HepG2 (cell line): ENCODE data around the gene SASH3. TPM values are rescaled to one million over a fixed set of nuclear protein-coding genes. Genes with fewer than 3 reads are reported as not detected.

ENCODE experiments used
- ATAC-seq: fragments of 200-7000 bp; cut with Tn5 transposase; 3 replicates; pipeline ENCODE4 v1.9.1; 2020; ENCODE audit warnings: mild to moderate bottlenecking, moderate library complexity
- BruUV-seq: library from RNA; stranded (reverse); fragments of 400-500 nt; replicated peaks from 2 replicates; lab custom pipeline; 2021; lab: Mats Ljungman, UMichigan
- CTCF ChIA-PET: fragments of 300-600 bp; formaldehyde crosslinking; extraction: SDS; loops from one replicate; lab custom pipeline; 2021; ENCODE audit warnings: low total read pairs, inconsistent platforms, low intra/inter-chr PET ratio; lab: Yijun Ruan, JAX
- POLR2A ChIA-PET: fragments of 350-600 bp; sonication (Branson Sonifier 250); formaldehyde crosslinking; loops from one replicate; lab custom pipeline; 2020; ENCODE audit warnings: antibody characterized with exemption, inconsistent platforms; lab: Yijun Ruan, JAX
- DNase-seq: peaks from one replicate; pipeline ENCODE4 v3.0.0-alpha.2; 2015; ENCODE audit warnings: low spot score
- FAIRE-seq: peaks from 3 replicates; lab custom pipeline; 2011; peaks lifted over from hg19 to GRCh38; lab: Jason Lieb, UNC
- H2AFZ ChIP-seq: one replicate; pipeline ENCODE4 v1.6.1; 2011; ENCODE audit warnings: low read length, inconsistent platforms
- H3K27ac ChIP-seq: fragments of 300-600 bp; 3 replicates; pipeline ENCODE4 v1.8.0; 2011; ENCODE audit warnings: mixed run types, mild to moderate bottlenecking, mixed read lengths, low read length, inconsistent platforms; ENCODE audit not compliant: insufficient read depth; ENCODE audit errors: extremely low read length
- H3K27me3 ChIP-seq, 2 experiments: fragments of 200-600 bp in 1 of 2; 2 replicates in 1 of 2; 3 replicates in 1 of 2; pipeline versions ENCODE4 v1.6.0 to v1.8.0; 2011; ENCODE audit warnings: low read length in 2 of 2, mild to moderate bottlenecking in 2 of 2, moderate library complexity in 2 of 2, inconsistent platforms in 1 of 2; ENCODE audit not compliant: insufficient read depth in 2 of 2, control insufficient read depth in 1 of 2
- H3K36me3 ChIP-seq, 2 experiments: fragments of 200-600 bp in 1 of 2; replicated peaks in 1 of 2; 2 replicates in 1 of 2; 3 replicates in 1 of 2; pipeline versions ENCODE4 v1.5.1 to v1.8.0; 2011; ENCODE audit warnings: low read length in 2 of 2, inconsistent platforms in 1 of 2; ENCODE audit not compliant: insufficient read depth in 2 of 2, control insufficient read depth in 1 of 2
- H3K4me1 ChIP-seq: 2 replicates; pipeline ENCODE4 v1.5.1; 2012; ENCODE audit warnings: low read length, inconsistent platforms; ENCODE audit not compliant: insufficient read depth
- H3K4me2 ChIP-seq: 2 replicates; pipeline ENCODE4 v1.6.0; 2011; ENCODE audit warnings: low read depth, low read length, inconsistent platforms
- H3K4me3 ChIP-seq, 3 experiments: fragments of 200-600 bp in 1 of 3; sonication (generic), shearing (Covaris generic) in 1 of 3; replicated peaks in 1 of 3; 2 replicates each; pipeline ENCODE4 v1.5.1; 2011 to 2016; ENCODE audit warnings: low read length in 3 of 3, inconsistent platforms in 2 of 3, low read depth in 2 of 3, mild to moderate bottlenecking in 2 of 3, control low read depth in 1 of 3, mixed read lengths in 1 of 3; ENCODE audit not compliant: insufficient read depth in 1 of 3
- H3K79me2 ChIP-seq: one replicate; pipeline ENCODE4 v1.6.1; 2011; ENCODE audit warnings: low read length, inconsistent platforms; ENCODE audit not compliant: insufficient read depth
- H3K9ac ChIP-seq: 2 replicates; pipeline ENCODE4 v1.6.0; 2011; ENCODE audit warnings: mild to moderate bottlenecking, low read depth, low read length, inconsistent platforms; ENCODE audit not compliant: insufficient read depth
- H3K9me3 ChIP-seq: 2 replicates; pipeline ENCODE4 v1.5.1; 2012; ENCODE audit warnings: mild to moderate bottlenecking, low read length
- H4K20me1 ChIP-seq: 2 replicates; pipeline ENCODE4 v1.6.0; 2011; ENCODE audit warnings: inconsistent platforms, mild to moderate bottlenecking, low read length, moderate library complexity; ENCODE audit not compliant: insufficient read depth
- NFYB ChIP-seq: sonication (generic); formaldehyde crosslinking; IDR thresholded peaks from 2 replicates; pipeline ENCODE4 v1.4.0; 2020; ENCODE audit warnings: missing genetic modification reagents
- ZNF33A ChIP-seq: sonication (generic); formaldehyde crosslinking; IDR thresholded peaks from 2 replicates; pipeline ENCODE4 v1.5.1; 2020; ENCODE audit warnings: missing genetic modification reagents, mild to moderate bottlenecking, moderate library complexity, borderline replicate concordance
- WGBS: methylation state at CpG from one replicate; pipeline ENCODE4 v1.1.6; 2017; ENCODE audit warnings: low lambda C conversion rate; 5-methylcytosine and 5-hydroxymethylcytosine counted together
- in situ Hi-C: cut with HindIII; loops from 2 replicates; pipeline ENCODE4 v1.10.0; 2017; ENCODE audit warnings: low pct_unique_long_range_greater_than_20kb; ENCODE audit not compliant: extremely low pct_ligation_motif_present
- intact Hi-C: fragments of 100-400 bp; cut with micrococcal nuclease; formaldehyde crosslinking; loops from one replicate; pipeline ENCODE4 v1.10.0; 2022; ENCODE audit not compliant: unreplicated experiment
- polyA plus RNA-seq, 8 experiments: library from polyadenylated mRNA; depleted of rRNA in 3 of 8; stranded (reverse) in 7 of 8; unstranded in 1 of 8; fragments of >200 nt; fragmentation: Illumina TruSeq in 4 of 8; extraction: Trizol in 4 of 8; gene quantifications; 2 replicates each; pipeline versions ENCODE4 v1.2.1 to v1.2.3, GENCODE V29; 2011 to 2016; ENCODE audit warnings: low read depth in 4 of 8, missing spikeins in 1 of 8, mixed read lengths in 1 of 8; ENCODE audit not compliant: insufficient read depth in 1 of 8
- total RNA-seq, 5 experiments: library from RNA; depleted of rRNA; stranded (reverse); fragments of >200 nt; fragmentation: Illumina TruSeq; extraction: Trizol; gene quantifications; 2 replicates each; pipeline ENCODE4 v1.2.3, GENCODE V29; 2016; ENCODE audit warnings: low read depth in 1 of 5
- TF ChIP-seq, protein P1 (sequence below): sonication (generic); formaldehyde crosslinking; IDR thresholded peaks from 2 replicates; pipeline ENCODE4 v1.4.0; 2020; ENCODE audit warnings: missing genetic modification reagents

SASH3 gene
- total and polyA plus RNA-seq, 2 of the 13 experiments (the other 11 are each of a cell fraction or from before 2014, with no cell fraction given) = 0.08 TPM; not detected in 1

GRCh38 chrX:129769467-129770154 lies 10.1 kb upstream of the SASH3 start:
- no peak overlapping the region for H3K27ac ChIP-seq
- peak overlapping the region; percentile 18; the same call in 1 of the 2 replicates for H3K4me2 ChIP-seq
- CTCF ChIA-PET = no interaction called here
- no peaks in the 10 kb centered on the region for H3K27me3 ChIP-seq
- H3K9ac ChIP-seq = no peak overlapping the region
- in situ Hi-C loops (no loop called here), intact Hi-C loops (no loop called here)
- peaks cover 52% of the 10 kb centered on the region for H3K4me1 ChIP-seq
- no peaks in the 10 kb centered on the region for H3K79me2 ChIP-seq
- BruUV-seq = no TSS peak
- H4K20me1 ChIP-seq = no peaks in the 10 kb centered on the region
- H2AFZ ChIP-seq = no peak overlapping the region
- TF ChIP-seq NFYB (CRISPR knock-in tag) (no peak), ZNF33A (CRISPR knock-in tag) (no peak)
- TF ChIP-seq, protein P1, sequence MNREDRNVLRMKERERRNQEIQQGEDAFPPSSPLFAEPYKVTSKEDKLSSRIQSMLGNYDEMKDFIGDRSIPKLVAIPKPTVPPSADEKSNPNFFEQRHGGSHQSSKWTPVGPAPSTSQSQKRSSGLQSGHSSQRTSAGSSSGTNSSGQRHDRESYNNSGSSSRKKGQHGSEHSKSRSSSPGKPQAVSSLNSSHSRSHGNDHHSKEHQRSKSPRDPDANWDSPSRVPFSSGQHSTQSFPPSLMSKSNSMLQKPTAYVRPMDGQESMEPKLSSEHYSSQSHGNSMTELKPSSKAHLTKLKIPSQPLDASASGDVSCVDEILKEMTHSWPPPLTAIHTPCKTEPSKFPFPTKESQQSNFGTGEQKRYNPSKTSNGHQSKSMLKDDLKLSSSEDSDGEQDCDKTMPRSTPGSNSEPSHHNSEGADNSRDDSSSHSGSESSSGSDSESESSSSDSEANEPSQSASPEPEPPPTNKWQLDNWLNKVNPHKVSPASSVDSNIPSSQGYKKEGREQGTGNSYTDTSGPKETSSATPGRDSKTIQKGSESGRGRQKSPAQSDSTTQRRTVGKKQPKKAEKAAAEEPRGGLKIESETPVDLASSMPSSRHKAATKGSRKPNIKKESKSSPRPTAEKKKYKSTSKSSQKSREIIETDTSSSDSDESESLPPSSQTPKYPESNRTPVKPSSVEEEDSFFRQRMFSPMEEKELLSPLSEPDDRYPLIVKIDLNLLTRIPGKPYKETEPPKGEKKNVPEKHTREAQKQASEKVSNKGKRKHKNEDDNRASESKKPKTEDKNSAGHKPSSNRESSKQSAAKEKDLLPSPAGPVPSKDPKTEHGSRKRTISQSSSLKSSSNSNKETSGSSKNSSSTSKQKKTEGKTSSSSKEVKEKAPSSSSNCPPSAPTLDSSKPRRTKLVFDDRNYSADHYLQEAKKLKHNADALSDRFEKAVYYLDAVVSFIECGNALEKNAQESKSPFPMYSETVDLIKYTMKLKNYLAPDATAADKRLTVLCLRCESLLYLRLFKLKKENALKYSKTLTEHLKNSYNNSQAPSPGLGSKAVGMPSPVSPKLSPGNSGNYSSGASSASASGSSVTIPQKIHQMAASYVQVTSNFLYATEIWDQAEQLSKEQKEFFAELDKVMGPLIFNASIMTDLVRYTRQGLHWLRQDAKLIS (CRISPR knock-in tag) = no peak
- no peak for FAIRE-seq
- no peak overlapping the region for H3K4me3 ChIP-seq
- H3K9me3 ChIP-seq = no peaks in the 10 kb centered on the region
- POLR2A ChIA-PET = no interaction called here
- no peaks in the 10 kb centered on the region for H3K36me3 ChIP-seq
- 50% methylated on average over 6 of the region's 9 CpGs for WGBS
- no peak for DNase-seq
- no peak for ATAC-seq
